ENCODE data around the gene SLC27A3. TPM values are rescaled to one million over a fixed set of nuclear protein-coding genes. Genes with fewer than 3 reads are reported as not detected.

Gene SLC27A3
- total and polyA plus RNA-seq, 10 of the 15 experiments (the other 5 are each of a cell fraction or from before 2014, with no cell fraction given): 2.6 to 18.1 (median 8.3) TPM

DNA sequence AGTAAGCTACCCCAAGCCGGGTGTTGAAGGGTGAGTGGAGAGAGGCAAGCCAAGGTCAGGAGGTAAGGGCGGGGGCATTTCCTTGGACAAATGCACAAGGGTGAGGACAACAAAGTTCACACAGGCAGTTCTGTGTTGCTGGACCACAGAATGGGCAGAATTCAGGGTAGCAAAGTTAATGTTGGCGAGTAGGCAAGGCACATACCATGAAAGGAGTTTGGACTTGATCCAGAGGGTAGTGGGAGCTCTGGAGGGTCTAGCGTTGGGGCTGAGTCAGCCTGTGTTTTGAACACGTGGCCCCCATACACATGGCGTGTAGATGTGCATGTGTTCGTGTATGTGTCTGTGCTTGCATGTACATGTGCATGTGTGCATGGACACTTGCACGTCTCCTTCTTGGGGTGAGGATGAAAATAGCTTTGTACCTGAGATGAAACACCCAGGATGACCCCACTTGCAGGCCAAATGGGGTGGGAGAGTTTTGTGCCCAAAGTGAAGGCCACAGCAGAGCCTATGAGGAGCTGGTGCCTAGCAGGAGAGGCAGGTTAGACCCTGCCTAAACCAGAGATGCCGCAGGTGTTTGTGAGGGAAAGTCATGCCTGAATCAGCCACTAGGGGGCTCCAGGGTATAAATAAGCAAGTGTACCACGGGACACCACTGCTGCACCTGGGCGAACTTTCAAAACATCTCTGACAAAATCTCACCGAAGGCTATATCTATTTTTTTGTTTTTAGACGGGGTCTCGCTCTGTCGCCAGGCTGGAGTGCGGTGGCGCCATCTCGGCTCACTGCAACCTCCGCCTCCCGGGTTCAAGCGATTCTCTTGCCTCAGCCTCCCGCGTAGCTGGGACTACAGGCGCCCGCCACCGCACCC is 21.8 kb downstream of the SLC27A3 start (continued):
- TF ChIP-seq MLLT1 (IDR thresholded peaks at IDR 0.05) (peak; percentile 67; the same call in 1 of the 2 replicates), RUNX3 (IDR thresholded peaks at IDR 0.05; ENCODE audit: low read length) (peak; percentile 33; the same call in 1 of the 2 replicates), EZH2 (IDR thresholded peaks at IDR 0.05; ENCODE audit: borderline replicate concordance, control insufficient read depth, low read depth, low read length) (no peak), CREB1 (IDR thresholded peaks at IDR 0.05; ENCODE audit: low read depth) (no peak), PBX3 (IDR thresholded peaks at IDR 0.05; ENCODE audit: insufficient replicate concordance, low read depth, low read length) (no peak), CEBPB (IDR thresholded peaks at IDR 0.05; ENCODE audit: borderline replicate concordance in 1 of 2, low read depth in 2 of 2, low read length in 2 of 2) (no peak), EED (IDR thresholded peaks at IDR 0.05; ENCODE audit: low read depth) (no peak), TCF7 (IDR thresholded peaks at IDR 0.05; ENCODE audit: borderline replicate concordance) (no peak), NR2F1 (conservative IDR thresholded peaks at IDR 0.05) (no peak), SP1 (IDR thresholded peaks at IDR 0.05; ENCODE audit: low read depth, low read length) (no peak), REST (IDR thresholded peaks at IDR 0.05; ENCODE audit: low read depth, low read length) (no peak), CHD4 (IDR thresholded peaks at IDR 0.05) (no peak), HSF1 (IDR thresholded peaks at IDR 0.05; ENCODE audit: low read depth, low read length) (no peak), FOXK2 (IDR thresholded peaks at IDR 0.05) (no peak), RFX5 (IDR thresholded peaks at IDR 0.05; ENCODE audit: low read depth, low read length) (no peak), USF1 (IDR thresholded peaks at IDR 0.05; ENCODE audit: borderline replicate concordance, extremely low read length, insufficient read depth, low read depth, low read length) (no peak), NBN (IDR thresholded peaks at IDR 0.05) (peak; percentile 62; the same call in 1 of the 2 replicates), ZBTB33 (IDR thresholded peaks at IDR 0.05) (peak; percentile 83; the same call in 1 of the 2 replicates), PAX5 (IDR thresholded peaks at IDR 0.05; ENCODE audit: borderline replicate concordance, low read depth, low read length) (no peak)

Measured in GM12878 (cell line).